GM19438 (cell line): Measurements from ENCODE around the gene NFRKB.

Source experiments
- ATAC-seq: cut with Tn5 transposase; IDR thresholded peaks from one replicate; pipeline ENCODE4 v1.9.1; 2021; ENCODE audit warnings: low read depth; ENCODE audit not compliant: unreplicated experiment

The NFRKB gene

DNA sequence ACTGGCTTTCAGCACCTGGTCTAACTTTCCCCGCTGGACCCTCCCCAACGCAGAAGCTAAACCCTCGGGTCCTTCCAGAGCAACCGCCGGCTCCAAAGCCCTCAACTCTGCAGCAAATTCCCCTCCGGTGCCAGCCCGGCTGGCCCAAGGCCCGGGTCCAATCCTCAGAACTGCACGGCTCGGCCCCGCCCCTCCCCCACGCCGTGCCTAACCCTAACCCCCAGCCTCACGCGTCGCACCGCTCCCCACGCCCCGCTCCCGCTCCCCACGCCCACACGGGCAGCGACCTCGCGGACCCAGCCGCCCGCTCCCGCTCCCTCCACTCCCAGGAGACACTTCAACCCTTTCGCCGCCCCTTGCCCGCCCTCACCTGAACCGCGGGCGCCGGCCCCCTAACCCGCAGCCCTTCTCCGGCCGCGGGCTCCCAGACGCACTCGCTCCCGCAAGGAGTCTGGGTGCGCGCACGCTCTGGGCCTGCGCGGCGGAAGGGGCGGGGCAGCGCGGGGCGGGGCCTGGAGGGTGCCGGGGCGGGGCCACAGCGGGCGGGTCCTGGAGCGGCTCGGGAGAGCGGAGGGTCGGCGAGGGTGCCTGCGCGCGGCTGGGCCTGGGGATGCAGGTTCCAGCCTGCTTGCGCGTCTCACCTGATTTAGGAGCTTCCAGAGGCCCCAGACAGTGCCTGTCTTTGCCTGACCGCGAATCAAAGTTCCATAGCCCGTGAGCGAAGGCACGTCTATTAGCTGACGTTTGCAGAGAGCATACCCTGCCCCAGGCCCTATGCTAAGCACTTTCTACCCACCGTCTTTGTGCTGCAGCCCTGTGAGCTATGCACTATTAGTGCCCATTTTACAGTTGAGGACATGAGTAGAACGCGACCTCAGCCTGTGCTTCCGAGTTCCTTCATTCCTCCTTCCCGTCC is at the start of gene NFRKB:
NFRKB (minus strand) TSS at position 453 of the 916 bp plus-strand sequence. CDS start 2,729 bp downstream, outside the sequence.
- ATAC-seq, result peak; percentile 95

DNA sequence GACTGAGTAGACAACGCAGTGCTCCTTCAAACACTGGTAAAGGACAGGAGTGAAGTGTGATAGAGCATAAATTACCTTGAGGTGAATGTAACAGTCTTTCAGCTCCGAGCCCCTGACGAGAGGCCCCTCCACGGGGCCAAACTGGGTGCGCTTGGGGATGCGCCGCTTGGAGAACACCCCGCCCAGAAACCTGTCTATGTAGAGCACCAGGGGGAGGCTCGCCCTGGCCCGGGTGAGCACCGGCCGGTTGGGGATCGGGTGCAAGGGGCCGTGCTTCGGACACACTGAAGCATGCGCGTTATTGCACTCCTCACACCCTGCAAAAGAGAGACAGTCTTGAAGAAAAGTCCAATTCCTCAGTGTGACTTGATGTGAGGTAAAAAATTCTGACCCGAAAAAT is 49.3 kb upstream of the NFRKB start:
- no peak for ATAC-seq

DNA sequence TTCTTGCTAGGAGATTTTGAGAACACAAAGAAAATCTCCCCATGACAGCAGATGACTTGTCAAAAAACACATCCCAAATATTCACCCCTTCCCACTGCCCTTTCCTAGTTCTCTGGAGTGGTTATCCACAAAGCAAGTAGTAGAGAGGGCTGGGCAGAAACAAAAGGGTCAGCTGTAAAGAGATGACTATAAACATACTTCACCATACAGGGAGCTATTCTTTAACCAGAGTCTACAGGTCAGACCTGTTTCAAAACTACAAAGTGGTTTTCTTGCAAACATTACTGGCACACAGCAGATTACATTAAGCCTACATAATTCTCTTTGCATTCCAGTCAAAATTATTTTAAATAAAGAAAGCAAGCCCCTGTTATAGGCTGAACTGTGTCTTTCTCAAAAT is 47.7 kb upstream of the NFRKB start:
- ATAC-seq, result no peak

DNA sequence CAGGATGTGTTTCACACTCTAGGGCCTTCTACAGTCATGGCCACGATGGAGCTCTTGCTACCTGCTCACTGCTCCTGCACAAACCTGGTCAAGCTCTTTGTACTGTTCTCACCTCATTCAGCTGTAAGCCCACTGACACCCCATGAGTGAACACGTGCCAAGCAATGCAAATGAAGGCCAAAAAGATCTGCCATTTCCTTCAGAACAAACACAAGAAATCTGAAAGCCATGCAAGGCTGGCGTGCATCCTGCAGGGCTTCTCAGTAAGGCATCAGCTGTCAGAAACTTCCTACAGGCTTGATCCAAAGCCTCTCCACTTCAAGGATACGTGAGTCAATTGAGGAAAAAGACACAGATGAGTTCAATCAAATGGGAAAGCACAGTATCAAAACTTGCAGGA is 44.1 kb upstream of the NFRKB start:
- ATAC-seq, result no peak

DNA sequence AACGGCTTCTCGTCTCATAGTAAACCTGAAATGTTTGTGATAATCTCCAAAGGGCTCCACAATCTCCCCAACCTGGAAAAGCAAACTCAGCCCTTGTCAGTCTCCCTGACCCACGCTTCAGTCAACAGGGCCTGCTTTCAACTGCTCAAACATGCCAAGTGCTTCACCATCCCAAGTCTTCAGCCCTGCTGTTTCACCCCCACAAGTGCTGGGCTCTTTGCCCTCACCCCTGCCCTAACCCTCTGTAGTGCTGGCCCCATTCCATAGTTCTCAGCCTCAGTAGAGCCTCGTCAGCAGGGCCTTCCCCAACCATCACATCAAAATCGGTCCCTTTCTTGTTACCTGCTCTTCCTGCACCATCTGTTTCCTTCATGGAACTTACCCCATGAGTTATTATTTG is 43.4 kb upstream of the NFRKB start:
- ATAC-seq, result no peak

DNA sequence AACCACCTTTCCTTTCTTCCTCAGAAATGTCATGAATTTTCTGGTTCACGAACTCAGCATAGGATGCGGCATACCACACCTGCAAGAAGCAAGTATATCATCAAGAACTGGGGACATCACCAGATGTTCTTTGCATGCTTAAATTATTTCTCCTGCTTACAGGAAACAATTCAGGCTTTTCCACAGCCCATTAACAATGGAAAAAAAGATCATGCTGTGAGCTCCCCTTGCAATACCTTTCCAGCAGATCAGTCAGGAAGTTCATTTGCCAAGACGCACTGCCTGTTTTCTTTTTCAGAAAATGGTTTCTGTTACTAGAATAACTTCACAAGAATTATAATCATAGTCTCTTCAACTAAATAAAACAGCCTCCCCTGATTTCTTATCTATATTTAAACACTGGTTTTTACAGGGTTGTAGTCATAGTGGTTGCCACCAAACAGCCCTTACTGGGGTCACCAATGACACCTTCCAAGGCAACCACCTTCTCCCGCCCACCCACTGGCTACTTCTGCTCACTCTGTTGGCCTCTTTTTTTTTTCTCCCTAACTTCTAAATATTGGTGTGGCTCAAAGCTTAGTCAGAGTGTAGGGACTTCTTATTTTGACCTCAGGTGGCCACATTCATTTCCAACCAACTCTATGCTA is 42.3 kb upstream of the NFRKB start:
- no peak for ATAC-seq

DNA sequence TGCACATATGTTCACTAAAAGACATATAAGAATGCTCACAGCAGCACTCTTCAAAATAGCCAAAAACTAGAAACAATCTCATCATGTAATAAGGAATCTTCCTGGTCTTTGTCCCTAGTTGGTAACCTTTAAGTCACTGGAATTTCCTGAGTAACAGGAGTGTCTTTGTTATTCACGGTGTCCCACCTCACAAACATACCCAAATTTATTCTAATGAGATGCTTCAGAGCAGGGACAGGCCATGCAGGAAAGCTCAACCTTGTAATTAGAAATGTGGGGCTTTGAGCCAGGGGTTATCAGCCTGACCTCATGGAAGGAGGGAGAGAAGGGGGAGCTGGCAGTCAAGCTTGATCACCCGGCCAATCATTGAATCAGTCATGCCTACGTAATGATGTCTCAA is 40.3 kb upstream of the NFRKB start:
- ATAC-seq, result no peak

DNA sequence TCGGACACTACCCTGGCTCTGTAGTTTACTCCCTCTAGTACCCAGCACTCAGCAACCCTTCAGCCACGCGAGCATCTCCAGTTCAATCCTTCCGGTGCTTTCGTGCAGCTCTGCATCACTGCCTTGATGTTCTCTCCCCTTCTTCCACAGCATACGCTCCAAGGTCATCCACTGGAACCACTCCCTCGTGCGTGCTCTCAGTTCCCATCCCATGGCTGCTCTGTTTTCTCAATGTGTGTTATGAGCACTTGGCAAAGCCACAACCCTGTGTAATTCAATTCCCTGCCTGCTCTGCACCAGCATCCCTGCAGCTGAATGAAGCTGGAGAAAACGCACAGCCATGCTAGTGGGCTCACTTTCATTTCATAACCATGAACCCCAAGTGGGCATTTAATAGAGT is 38.5 kb upstream of the NFRKB start:
- ATAC-seq, result no peak

DNA sequence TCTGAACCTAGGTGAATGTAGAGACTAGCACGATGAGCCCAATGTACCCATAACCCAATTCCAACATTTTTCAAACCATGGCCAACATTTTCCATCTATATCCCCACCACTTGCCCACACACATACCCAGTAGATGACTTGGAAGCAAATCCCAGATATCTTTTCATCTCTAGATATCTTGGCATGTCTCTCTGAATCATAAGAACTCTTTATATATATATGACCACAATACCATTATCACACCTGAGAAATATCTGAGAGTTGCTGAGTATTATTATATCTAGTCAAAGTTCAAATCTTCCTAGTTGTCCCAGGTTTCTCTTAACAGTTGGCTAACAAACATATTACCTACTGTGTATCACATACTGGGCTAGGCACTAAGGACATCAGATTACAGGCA is 37.9 kb upstream of the NFRKB start:
- no peak for ATAC-seq

DNA sequence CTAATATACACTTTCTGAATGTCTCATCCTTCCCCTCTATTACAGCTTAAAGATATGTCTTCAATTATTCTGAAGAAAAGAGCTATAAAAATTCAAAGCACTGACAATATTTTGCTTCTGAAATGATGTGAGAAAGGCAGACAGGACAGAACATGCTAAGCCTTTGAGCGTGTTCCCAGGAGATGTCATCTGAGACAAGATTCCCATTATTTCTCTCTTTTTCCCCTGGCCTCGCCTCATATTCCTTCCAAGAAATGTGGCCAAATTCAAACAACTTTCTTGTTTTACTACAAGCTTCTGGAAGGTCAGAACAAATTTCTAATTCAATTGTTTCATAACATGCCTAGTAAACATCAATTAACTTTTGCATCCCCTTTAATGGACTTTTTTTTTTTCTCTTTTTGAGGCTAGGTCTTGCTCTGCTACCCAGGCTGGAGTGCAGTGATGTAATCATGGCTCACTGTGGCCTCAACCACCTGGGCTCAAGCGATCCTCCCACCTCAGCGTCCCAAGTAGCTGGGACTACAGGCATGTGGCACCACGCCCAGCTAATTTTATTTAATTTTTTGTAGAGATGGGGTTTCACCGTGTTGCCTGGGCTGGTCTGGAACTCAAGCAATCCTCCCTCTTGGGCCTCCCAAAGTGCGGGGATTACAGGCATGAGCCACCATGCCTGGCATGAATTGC is 37.1 kb upstream of the NFRKB start:
- ATAC-seq, result no peak

DNA sequence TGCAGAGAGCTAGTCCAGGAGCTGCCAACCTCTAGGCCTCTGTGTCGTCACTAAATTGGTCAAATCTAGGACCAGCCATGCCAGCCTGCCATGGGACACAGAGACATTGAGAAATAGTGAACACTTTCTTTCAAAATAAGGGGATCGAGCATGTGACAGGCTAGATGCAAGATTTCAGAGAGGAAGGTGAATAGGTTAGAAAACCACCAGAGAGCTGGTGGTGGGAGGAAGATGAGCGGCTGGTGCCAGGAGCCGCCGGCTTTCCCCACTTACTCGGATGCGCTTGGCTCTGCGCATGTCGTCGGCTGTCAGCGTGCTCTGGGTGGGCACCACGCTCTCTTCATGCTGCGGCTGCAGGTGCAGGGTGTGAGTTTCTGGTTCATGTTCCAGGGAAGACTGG is 35.4 kb upstream of the NFRKB start:
- no peak for ATAC-seq

DNA sequence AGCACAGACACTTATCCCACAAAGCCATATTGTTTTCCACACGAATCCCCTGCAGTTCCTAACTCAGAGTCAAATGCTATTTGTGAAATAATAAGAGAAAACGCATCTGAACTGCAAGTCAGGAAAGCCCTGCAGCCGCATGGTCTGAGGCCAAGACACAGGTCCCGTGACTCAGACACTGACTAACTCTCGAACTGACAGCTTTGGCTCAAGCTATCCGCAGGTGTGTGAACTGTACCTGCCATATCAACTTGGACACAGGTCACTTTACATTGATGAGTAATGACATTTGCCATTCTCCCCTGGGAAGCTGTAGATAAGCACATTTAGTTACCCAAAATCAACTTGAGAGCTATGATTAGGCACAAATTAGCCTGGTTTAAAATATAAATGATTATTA is 34.9 kb upstream of the NFRKB start:
- ATAC-seq, result no peak

DNA sequence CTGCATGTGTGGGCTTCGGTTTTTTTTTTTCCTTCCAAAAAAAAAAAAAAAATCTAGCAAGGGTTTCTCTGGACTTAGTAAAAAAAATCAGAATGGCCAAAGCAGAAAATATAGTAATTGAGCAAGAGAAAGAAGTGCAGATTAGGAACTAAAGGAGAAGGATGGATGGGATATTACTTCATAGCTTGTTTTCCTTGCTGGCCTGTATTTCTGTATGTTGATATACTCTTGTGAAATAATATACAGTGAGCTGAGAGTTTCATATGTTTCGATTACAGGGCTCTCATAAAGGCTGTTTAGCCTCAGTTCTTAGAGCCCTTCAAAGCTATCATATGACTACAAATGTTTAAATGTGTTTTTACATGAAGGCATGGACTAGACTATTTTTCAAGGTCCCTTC is 34.3 kb upstream of the NFRKB start:
- no peak for ATAC-seq

DNA sequence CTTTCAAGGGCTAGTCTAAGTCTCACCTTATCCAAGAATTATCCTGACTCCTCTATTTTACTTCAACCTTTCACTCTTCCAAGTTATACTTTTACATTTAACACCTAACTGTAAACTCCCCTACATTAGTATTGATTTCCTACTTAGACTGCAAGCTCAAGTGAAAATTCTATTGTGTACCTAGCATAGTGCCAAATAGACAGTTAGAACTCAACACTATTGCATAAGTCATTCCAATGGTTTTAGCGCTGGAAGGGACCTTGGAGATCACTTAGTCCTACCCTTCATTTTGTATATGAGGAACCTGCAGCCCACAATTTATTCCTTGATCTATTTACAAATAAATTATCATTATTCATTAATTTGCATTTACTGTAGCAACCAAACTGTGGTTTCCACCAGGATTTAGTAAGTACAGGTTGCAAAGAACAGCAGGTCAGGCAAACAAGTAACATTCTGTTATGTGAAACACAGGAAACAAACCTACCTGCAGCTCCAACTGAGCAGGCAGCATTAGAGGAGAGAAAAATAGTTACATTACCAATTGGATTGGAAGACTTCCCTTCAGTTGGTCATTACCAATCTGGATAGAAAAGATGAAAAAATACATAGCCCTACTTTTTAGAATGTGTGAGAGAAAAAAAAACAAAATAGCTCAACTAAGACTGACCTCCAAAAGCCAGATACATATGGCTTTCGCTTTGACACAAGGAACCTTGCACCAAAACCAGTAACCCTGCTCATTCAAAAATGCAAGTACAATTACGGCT is 33.7 kb upstream of the NFRKB start:
- no peak for ATAC-seq

DNA sequence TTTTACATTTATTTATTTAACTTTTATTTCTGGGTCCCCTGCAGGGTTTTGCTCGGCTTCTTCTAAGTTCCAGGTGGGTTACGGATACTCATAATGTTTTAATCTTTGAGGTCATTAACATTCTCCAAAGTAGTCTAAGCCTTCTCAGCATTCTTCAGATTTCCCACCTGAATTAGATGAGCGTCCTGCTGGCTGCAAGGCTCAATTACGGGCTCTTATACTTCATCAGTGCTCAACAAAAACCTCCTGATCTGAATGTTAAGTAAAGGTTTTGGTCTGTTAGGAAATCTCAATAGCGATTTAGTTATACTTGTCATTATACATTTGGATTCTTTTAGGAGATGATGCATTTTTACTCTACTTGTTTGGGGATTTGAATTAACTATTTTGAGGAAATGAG is 27.3 kb upstream of the NFRKB start:
- ATAC-seq, result no peak

DNA sequence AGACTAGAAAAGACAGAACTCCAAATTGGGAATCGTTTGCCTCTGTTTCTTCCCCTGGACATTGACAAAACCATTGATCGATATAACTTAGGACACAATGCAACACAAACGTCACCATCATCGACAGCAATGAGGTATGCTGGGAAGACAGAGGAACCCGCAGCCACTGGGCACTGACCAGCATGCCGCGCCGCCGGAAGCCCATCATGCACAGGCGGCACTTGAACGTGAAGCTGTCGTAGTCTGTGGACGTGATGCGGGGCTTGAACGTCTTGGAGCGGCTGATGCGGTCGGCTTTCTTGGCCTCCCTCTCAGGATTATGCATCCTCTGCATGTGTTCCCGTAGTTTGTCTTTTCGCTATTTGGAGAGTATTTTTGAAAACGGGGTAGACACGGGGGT is 23.0 kb upstream of the NFRKB start:
- ATAC-seq, result no peak

DNA sequence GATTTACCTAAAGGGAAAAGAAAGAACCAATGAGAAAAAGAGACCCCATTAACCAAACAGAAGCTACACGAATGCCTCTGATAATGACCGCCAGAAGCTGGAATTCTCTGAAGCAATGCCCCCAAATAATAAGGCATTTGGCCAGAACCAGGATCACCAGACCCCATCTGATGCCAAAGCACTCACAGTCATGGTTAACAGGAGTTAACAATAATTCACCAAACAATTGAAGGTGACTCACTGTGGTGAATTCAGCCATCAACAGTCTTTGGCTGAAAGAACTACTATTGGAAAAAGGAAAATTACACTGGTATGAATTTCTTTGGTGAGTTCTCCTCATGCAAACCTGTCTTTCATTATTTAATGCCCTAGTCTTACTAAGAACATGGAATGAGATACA is 21.9 kb upstream of the NFRKB start:
- ATAC-seq, result no peak

DNA sequence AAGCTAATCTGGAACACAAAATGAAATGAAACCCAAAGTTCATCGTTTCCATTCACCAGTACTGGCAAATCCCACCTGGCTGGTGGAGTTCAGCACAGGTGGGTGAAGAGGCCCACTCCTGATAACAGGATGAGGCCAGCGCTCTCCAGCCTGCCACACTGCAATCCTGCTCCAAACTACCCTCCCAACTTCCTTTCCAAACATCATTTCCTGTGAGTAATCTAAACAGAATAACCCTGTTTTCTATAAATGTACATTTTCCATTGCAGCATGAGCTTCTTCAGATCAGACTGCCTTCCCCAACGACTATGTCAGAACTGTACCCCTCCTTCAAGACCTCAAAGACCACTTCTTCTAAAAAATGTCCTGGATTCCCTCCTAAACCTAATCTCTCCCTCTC is 15.9 kb upstream of the NFRKB start:
- no peak for ATAC-seq

DNA sequence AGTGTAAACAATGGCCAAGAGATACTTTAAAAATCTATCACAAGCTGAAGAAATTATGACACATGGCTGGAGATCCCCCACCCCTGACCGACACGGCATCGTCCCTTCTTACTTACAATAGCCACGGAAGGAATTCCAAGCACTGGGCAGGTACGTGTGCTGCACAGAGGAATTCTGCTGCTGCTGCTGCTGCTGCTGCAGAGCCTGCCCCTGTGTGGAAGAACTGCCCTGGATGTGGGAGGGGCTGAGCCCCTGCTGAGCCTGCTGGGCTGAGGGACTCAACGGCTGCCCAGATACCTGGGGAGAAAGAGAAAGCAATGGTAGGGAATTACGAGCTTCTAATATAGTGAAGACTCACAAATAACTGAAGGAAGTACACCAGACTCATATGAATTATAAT is 15.0 kb upstream of the NFRKB start:
- no peak for ATAC-seq

DNA sequence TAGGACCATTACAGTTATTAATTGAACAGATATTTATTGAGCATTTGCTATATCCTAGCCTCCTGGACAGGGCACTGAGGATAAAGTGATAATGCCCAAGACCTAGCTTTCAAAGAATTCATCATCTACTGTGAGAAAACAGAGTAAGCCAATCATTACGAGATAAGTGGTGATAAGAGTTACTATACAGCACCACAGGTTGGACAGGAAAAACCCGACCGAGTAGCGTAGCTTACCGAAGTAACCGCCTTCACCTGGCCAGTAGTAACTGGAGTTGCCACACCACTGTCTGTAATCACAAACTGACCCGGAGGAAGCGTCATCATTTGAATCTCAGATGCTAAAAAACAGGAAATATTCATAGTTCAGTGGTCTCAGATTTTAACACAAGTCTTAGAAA is 10.0 kb upstream of the NFRKB start:
- no peak for ATAC-seq

DNA sequence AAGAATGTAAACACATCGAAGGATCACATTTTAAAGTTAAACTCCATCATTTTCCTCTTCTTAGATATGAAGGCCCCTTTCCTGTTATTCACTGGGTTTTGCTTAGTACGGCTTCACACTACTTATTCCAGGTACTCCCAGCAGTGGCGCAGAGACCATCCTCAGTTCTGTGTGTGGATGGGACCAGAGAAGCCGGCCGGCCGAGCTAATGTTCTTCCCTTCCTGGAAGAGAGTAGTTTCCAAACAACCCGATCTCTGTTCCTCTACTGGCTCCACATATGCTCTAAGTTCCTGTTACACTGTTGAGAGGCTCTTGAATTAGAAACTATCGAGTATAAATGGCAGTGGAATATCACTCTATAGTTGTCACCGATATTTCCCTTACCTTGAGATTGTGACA is 684 bp upstream of the NFRKB start:
- no peak for ATAC-seq
